ENCODE data around the gene GRB7.
"Not testable (repeated sequence)": the region's sequence is repeated elsewhere in the genome, so short reads cannot be mapped to it uniquely, and the experiment has no call there.

The GRB7 gene

GRCh38 chr17:39736319-39737165 lies 1.2 kb upstream of the GRB7 start:
- no peak for DNase-seq

- no peak for DNase-seq
These were observed 455 bp upstream of the GRB7 start for GRCh38 chr17:39737206-39737759.

- peak; percentile 66 for DNase-seq
These were observed 797 bp downstream of the GRB7 start for GRCh38 chr17:39738568-39738901.

GRCh38 chr17:39738983-39739884 lies 1.5 kb downstream of the GRB7 start:
- no peak for DNase-seq

GRCh38 chr17:39739885-39740356 lies 2.2 kb downstream of the GRB7 start:
- DNase-seq, result no peak

GRCh38 chr17:39740357-39741111 lies 2.8 kb downstream of the GRB7 start:
- DNase-seq, result no peak

- no peak for DNase-seq
These were observed 4.6 kb downstream of the GRB7 start for GRCh38 chr17:39742126-39742855.

- DNase-seq, result no peak
These were observed 5.2 kb downstream of the GRB7 start for GRCh38 chr17:39742856-39743436.

- DNase-seq, result no peak
These were observed 6.5 kb downstream of the GRB7 start for GRCh38 chr17:39744075-39744835.

GRCh38 chr17:39744836-39745215 lies 7.1 kb downstream of the GRB7 start:
- DNase-seq, result no peak

GRCh38 chr17:39745335-39746144 lies 7.8 kb downstream of the GRB7 start:
- no peak for DNase-seq

GRCh38 chr17:39746145-39746461 lies 8.4 kb downstream of the GRB7 start:
- DNase-seq, result no peak

- no peak for DNase-seq
These were observed 10.0 kb downstream of the GRB7 start for GRCh38 chr17:39747745-39748144.

- not testable (repeated sequence) for DNase-seq
These were observed 10.8 kb downstream of the GRB7 start for GRCh38 chr17:39748444-39749034.

- no peak for DNase-seq
These were observed 12.6 kb downstream of the GRB7 start for GRCh38 chr17:39750131-39751015.

- DNase-seq, result no peak
These were observed 13.3 kb downstream of the GRB7 start for GRCh38 chr17:39751016-39751543.

- peak; percentile 31 for DNase-seq
These were observed 13.9 kb downstream of the GRB7 start for GRCh38 chr17:39751637-39752036.

- DNase-seq, result peak; percentile 17
These were observed 14.6 kb downstream of the GRB7 start for GRCh38 chr17:39752241-39752881.
